GM12878 (cell line): ENCODE measurements around the gene PATJ.
"Not testable (repeated sequence)": the region's sequence is repeated elsewhere in the genome, so short reads cannot be mapped to it uniquely, and the experiment has no call there.

Experiments used
- CTCF ChIP-seq, 3 experiments: IDR thresholded peaks in 2 of 3; conservative IDR thresholded peaks in 1 of 3; 2 replicates each; pipeline ENCODE4 v1.5.1; 2011; ENCODE audit warnings: low read depth in 3 of 3, low read length in 3 of 3, mild to moderate bottlenecking in 3 of 3, control low read depth in 2 of 3, moderate library complexity in 2 of 3, inconsistent platforms in 1 of 3, mixed read lengths in 1 of 3; ENCODE audit not compliant: control insufficient read depth in 2 of 3, insufficient read depth in 1 of 3; ENCODE audit errors: extremely low read depth in 1 of 3
- PBX3 ChIP-seq: IDR thresholded peaks from 2 replicates; pipeline ENCODE4 v1.6.1; 2011; ENCODE audit warnings: mild to moderate bottlenecking, low read depth, low read length, moderate library complexity; ENCODE audit not compliant: insufficient replicate concordance
- REST ChIP-seq: IDR thresholded peaks from 2 replicates; pipeline ENCODE4 v1.6.1; 2012; ENCODE audit warnings: mild to moderate bottlenecking, low read depth, low read length
- USF1 ChIP-seq: IDR thresholded peaks from 2 replicates; pipeline ENCODE4 v1.6.1; 2011; ENCODE audit warnings: borderline replicate concordance, low read depth, mild to moderate bottlenecking, moderate library complexity, mixed read lengths, low read length; ENCODE audit not compliant: insufficient read depth; ENCODE audit errors: extremely low read length

- not testable (repeated sequence) for TF ChIP-seq PBX3; USF1; CTCF (IDR thresholded peaks at IDR 0.05 in 2 of 3, conservative IDR thresholded peaks at IDR 0.05 in 1 of 3; ENCODE audit: control insufficient read depth in 2 of 3, extremely low read depth in 1 of 3, insufficient read depth in 1 of 3, low read depth in 3 of 3, low read length in 3 of 3); REST
These were observed 137.7 kb downstream of the PATJ start for GRCh38 chr1:61879887-61880474.
